GM21367 (cell line): ENCODE measurements around the gene CAMK2A.

ENCODE experiments used
- ATAC-seq: cut with Tn5 transposase; IDR thresholded peaks from one replicate; pipeline ENCODE4 v1.9.1; 2021; ENCODE audit not compliant: unreplicated experiment

Gene CAMK2A

DNA sequence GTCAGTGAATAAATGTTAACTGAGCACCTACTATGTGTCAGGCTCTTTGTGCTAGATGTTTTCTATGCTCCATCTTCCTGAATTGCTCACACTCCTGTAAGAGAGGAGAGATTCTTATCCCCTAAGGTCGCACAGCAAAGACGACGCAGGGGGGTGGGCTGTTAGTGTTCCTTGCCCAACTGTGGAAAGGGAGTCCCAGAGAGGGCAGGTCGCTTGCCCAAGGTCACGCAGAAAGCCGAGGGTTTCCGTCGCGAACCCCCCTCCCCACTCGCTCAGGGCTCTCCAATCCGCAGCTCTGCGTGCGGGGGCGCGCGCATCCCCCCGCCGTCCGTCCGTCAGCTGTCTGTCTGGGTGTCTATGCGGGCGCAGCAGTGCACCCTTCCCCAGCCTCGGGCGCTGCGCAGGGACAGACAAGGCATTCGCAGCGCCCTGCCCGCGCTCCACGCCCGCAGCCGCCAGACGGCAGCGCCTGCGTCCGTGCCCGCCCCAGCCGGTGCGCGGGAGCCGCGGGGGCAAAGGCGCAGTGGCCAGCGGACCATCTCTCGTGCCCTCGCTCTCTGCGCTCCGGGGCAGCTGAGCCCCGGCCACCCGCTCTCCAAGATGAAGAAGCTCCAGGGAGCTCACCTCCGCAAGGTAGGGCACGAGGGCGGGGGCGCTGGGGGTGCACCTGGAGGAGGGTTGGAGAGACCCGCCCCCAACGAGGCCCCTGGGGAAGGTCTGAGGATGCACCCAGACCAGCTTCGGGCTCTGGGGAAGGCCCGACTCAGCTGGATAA, 99.7 kb downstream of the CAMK2A start, which contains the start of gene SLC6A7:
Gene SLC6A7 (plus strand): TSS at position 335 of the 775 bp plus-strand sequence. CDS start 266 bp downstream, at position 601.
- no peak for ATAC-seq

- no peak for ATAC-seq
Observed at GRCh38 chr5:150189326-150189725, 100.2 kb downstream of the CAMK2A start.

DNA sequence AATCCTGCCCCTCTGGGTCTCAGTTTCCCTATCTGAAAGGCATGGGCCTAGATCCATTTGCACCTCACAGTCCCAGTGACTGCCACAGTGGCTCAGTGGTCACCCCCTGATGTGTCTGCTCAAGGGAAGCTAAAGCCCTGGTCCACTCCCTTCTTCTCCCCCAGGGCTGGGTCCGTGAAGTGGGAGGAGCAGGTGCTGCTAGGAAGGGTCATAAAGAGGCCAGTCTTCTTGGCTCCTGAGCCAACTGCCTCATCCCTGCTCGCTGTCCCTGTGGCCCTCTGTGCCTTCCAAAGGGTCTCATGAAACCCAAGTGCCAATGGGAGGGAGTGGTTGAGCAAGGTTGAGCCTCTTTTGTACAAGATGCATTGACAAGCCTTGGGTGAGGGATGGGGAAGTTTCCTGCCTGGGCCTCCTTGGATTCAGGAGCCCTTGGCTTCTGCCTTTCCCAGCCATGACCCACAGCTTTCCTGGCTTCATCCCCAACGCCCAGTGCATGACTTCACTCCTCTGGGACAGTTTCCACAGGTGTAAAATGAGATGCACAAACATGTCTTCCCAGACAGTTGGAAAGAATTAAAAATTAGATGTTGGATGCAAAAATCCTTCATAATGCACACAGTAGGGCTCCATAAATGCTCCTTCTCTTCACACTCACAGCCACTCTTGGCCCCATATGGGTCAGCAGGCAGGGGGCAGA, 101.3 kb downstream of the CAMK2A start:
- ATAC-seq = no peak

GRCh38 chr5:150186897-150187296, 102.7 kb downstream of the CAMK2A start:
- ATAC-seq = no peak

GRCh38 chr5:150186137-150186536, 103.4 kb downstream of the CAMK2A start:
- ATAC-seq = no peak

DNA sequence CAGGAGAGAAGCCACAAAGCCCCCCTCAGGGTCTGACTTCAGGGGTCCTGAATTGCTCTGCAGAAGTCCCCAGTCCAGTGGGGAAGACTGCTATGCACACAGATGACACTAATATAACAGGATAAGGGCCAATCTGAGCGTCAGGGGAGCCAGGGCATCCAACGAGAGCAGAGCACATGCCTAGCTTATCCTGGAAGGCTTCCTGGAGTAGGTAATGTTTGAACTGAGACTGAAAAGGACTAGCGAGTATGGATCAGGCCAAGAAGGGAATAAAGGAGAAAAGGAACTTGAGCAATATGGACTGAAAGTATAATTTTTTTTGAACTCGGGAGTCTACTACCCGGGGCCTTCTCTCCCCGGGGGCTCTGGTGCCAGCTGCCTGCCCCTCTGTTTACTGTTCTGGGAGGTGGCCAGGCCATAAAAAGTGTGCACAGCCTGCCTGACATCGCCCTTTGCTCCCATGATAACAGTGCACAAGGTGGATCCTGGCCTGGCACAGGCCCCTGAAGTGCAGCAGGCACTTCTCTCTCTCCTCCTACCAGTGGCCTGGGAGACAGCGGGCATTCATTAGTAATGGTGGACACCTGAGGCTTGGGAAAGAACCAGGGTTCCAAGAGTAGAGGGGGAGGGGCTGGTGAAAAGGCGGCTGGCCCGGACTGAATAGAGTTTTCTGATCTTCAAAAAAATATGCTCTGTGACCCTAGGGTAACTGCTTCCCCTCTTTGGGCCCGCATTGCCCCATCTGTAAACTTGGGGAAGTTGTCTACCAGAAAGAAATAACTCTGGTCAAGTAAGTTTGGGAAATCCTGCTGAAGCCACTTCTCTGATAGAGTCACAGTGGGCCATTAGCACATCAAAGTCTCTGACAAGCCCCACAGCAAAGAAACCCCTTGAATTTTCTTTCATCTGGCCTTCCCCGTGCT, 104.3 kb downstream of the CAMK2A start:
- ATAC-seq = no peak

- no peak for ATAC-seq
Observed at GRCh38 chr5:150184006-150184405, 105.6 kb downstream of the CAMK2A start.

GRCh38 chr5:150183436-150183835, 106.1 kb downstream of the CAMK2A start:
- no peak for ATAC-seq

DNA sequence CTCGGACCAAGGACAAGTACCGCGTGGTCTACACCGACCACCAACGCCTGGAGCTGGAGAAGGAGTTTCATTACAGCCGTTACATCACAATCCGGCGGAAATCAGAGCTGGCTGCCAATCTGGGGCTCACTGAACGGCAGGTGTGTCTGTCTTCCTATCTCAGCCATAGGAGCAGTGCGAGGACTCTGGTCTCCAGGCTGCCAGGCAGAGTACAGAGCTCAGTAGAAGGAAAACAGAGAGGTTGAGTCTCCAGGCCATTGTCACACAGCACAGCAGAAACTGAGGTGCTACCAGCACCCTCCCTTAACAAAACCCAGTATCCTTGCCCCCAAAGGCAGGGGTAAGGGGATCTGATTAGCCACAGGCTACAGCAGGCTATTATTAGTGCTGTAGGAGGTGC, 106.8 kb downstream of the CAMK2A start:
- ATAC-seq = no peak

- ATAC-seq = no peak
Observed at GRCh38 chr5:150181766-150182545, 107.6 kb downstream of the CAMK2A start.

- ATAC-seq = no peak
Observed at GRCh38 chr5:150181027-150181426, 108.5 kb downstream of the CAMK2A start.

DNA sequence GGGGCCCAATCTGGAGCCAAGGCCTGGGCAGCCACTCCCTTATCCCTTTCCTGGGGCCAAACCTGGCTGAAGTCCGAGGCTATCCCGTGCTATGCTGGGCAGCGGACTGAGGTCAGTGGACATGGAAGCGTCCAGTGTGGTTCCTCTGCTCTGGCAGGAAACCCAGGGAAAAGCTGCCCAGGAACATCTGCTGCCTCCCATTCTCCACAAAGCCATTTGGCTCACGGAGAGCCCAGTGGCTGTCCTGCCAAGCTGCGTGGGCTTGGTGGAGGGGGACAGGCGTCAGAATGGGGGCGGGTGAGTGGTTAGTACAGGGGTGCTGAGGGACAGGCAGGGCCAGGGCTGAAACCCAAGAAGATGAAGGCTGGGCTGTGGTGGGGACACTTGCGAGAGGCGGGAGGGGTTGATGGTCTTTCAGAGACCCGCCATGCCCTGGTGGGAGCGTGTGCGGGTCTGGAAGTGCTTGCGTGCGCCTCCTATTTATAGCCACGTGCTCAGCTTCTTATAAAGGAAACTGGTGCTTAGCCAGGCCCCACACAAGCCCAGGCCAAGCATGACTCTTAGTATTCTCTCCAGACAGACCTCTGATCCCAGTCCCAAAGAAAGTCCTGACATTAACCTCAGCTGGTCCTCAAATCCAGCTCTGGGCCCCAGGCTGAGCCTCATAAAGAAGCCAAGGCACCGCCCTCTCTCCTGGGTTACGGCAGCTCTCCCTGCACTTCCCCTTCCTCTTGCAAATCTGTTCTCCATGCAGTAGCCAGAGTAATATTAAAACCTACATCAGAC, 109.1 kb downstream of the CAMK2A start:
- no peak for ATAC-seq

GRCh38 chr5:150179019-150179620, 110.5 kb downstream of the CAMK2A start:
- ATAC-seq = no peak

GRCh38 chr5:150178262-150178661, 111.3 kb downstream of the CAMK2A start:
- no peak for ATAC-seq

DNA sequence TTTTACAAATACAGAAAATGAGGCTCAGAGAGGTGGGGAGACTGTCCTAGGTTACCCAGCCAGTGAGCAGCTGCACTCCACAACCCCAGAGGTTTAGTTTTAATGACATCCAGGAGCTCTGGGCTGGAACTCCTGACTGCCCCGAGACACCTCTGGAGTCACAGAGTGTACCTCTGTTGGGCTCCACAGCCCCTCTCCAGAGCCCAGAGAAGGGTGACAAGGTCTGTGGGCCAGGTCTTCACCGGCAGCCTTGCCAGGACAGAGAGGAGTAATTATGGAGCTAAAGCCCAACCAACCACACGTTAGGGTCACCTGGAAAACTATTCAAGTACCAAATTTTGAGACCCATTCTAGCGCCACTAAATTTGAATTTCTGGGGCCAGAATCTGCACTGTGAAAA, 111.9 kb downstream of the CAMK2A start:
- ATAC-seq = no peak

DNA sequence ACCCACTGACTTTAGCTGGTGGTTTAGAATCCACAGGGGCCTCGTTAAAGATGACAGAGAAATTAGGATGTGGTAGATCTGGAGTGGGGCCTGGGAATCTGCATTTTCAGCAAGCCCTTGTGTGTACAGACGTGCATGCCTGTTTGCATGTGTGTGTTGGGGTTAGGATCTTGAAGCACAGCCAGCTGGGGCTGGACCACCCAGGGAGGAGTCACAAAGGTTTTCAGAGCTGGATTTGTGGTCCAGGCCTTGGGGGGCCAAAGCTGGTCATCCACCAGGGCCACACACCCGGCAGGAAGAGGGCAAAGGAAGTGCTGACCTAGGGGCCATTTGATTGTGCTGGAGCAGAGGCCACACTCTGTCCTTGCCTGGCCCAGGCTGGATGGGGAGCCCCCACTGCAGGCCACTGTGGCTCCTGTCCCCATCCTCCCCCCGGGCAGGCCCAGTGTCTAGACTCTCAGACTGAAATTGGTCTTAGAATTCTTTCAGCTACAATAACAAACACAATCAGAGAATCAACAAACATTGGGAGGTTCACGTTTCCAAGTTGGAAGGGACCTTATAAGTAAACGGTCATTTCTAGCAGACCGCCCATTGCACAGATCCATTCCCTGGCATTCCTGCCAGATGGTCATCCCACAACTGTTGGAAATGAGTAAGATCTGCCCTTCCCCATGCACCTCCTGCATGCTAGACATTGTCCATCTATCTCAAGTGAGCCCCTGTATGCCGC, 112.7 kb downstream of the CAMK2A start:
- no peak for ATAC-seq

- ATAC-seq = no peak
Observed at GRCh38 chr5:150175536-150175935, 114.0 kb downstream of the CAMK2A start.

DNA sequence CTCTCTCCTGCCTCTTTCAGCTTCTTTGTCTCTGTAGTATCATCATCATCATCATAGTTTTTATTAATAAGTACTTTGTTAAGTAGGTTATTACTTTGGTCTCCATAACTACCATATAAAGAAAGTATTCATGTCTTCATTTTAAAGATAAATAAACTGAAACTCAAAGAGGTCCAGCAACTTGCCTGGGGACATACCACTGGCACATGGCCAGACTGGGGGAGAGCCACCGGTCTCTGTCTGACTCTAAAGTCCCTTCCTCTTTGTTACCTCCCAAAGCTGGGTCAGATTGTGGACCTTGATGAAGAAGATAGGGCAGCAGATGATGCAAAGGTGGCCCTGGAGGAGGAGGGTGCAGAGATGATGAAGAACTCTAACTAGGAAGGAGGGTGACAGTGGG, 114.5 kb downstream of the CAMK2A start:
- no peak for ATAC-seq

DNA sequence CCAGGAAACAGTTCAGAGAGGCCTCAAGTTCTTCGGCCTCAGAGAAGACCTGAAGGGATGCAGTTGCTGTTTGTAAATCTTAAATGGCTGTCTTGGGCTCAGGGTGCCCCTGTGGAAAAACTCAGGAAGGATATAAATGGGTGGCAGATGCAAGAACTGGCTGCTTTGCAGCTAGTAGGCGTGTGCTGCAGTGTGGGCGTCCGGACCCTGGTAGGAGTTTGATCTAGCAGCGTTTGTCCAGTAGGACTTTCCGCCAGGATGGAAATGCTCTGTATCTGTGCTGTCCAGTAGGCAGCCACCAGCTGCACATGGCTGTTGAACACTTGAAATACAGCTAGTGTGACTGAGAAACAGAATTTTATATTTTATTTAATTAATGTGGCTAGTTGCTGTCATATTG, 115.3 kb downstream of the CAMK2A start:
- no peak for ATAC-seq
